NCI-H446 (cell line): ENCODE data around the gene NAA38.

Experiments used
- DNase-seq, 2 experiments: peaks; one replicate each; lab custom pipeline; 2025; lab: John Stamatoyannopoulos, UW

NAA38 gene

DNA sequence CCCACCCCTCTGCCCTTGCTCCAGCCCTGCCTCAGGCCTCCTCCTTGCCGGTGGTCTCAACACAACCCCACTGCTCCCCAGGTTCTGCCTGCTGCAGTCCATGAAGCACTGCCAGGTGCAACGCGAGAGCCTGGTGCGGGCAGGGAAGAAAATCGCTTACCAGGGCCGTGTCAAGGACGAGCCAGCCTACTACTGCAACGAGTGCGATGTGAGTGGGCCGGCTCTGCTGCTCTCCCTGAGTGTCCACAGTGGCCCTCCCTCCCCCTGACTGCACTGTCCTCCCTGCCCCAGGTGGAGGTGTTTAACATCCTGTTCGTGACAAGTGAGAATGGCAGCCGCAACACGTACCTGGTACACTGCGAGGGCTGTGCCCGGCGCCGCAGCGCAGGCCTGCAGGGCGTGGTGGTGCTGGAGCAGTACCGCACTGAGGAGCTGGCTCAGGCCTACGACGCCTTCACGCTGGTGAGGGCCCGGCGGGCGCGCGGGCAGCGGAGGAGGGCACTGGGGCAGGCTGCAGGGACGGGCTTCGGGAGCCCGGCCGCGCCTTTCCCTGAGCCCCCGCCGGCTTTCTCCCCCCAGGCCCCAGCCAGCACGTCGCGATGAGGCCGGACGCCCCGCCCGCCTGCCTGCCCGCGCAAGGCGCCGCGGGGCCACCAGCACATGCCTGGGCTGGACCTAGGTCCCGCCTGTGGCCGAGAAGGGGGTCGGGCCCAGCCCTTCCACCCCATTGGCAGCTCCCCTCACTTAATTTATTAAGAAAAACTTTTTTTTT lies 4.3 kb downstream of the NAA38 start:
- no peak for DNase-seq

DNA sequence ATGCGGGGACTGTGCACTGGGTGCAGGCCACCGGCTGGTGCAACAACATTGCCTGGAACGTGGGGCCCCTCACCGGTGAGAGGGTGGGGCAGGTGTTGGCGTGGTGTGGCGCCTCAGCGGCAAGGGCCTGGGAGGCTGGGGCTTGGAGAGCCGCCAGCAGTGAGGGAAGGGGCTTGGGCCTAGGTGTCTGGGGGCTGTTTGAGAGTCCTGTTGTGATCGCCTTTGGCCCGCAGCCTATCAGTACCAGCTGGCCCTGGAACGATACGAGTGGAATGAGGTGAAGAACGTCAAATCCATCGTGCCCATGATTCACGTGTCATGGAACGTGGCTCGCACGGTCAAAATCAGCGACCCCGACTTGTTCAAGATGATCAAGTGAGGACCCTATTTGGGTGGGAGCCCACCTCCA lies 5.1 kb downstream of the NAA38 start:
- DNase-seq = no peak

DNA sequence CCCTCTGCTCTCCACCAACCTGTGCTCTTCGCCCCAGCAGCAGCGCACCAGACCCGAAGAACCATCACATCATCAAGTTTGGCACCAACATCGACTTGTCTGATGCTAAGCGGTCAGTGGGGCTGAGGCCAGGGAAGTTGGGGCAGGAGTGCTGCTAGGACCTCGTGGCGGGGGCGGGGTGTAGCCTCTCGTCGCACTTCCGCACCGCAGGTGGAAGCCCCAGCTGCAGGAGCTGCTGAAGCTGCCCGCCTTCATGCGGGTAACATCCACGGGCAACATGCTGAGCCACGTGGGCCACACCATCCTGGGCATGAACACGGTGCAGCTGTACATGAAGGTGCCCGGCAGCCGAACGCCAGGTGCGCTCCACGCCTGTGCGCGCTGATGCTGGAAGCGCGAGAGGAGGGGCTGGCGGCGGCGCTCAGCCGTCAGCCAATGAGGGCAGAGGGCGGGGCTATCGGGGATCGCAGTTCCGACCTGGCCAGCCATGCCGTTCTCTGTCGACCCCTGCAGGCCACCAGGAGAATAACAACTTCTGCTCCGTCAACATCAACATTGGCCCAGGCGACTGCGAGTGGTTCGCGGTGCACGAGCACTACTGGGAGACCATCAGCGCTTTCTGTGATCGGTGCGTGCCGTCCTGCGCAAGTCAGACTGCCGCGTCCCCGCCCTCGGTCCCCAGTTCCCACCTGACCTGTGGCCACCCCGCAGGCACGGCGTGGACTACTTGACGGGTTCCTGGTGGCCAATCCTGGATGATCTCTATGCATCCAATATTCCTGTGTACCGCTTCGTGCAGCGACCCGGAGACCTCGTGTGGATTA lies 5.7 kb downstream of the NAA38 start:
- peak in 1 of 2 experiments; percentile 28 for DNase-seq

DNA sequence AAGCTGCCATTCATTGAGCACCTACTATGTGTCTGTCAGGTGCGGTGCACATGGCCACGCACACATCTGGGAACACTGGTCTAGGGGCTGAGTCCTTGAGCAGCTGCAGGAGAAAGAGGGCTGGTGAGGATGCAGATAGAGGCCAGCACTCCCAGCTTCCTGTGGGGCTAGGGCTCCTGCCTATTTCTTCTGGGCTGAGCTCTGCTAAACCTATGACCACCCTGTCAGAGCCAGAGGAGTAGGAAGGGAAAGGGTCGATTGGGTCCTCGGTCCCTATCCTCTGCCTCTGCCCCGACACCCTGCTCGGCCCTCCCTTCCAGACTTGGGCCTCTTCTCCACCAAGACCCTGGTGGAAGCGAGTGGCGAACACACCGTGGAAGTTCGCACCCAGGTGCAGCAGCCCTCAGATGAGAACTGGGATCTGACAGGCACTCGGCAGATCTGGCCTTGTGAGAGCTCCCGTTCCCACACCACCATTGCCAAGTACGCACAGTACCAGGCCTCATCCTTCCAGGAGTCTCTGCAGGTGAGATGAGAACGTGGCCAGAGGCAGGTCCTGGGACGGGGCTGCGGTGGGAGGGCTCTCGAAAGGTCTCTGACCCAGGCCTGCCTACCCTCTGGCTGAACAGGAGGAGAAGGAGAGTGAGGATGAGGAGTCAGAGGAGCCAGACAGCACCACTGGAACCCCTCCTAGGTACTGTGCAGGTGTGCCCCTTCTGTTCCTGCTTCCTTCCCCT lies 6.5 kb downstream of the NAA38 start:
- no peak for DNase-seq

DNA sequence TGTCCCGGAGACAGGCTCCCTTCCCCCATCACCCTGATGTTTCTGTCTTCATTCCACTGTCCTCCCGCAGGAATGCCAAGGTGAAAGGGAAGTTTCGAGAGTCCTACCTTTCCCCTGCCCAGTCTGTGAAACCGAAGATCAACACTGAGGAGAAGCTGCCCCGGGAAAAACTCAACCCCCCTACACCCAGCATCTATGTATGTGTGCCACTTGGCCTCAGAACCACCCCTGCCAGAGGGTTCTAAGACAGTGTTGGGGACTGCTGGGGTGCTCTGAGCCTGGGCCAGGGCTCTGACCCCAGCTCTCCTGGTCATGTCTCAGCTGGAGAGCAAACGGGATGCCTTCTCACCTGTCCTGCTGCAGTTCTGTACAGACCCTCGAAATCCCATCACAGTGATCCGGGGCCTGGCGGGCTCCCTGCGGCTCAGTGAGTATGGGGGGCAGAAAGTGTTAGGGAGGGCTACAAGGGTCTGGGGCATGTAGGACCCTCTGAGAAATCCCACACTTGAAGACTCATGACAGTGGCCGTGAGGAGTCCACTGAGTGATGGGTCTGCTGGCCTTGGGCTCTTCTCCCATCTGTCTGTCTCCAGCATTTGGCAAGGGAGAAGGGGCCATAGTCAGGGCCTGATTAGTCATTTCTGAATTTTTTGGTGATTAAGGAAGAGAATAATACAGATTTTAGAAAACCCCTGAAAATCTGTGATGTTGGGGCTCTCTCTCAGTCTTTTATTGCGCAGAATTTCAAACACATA lies 7.4 kb downstream of the NAA38 start:
- DNase-seq = no peak

DNA sequence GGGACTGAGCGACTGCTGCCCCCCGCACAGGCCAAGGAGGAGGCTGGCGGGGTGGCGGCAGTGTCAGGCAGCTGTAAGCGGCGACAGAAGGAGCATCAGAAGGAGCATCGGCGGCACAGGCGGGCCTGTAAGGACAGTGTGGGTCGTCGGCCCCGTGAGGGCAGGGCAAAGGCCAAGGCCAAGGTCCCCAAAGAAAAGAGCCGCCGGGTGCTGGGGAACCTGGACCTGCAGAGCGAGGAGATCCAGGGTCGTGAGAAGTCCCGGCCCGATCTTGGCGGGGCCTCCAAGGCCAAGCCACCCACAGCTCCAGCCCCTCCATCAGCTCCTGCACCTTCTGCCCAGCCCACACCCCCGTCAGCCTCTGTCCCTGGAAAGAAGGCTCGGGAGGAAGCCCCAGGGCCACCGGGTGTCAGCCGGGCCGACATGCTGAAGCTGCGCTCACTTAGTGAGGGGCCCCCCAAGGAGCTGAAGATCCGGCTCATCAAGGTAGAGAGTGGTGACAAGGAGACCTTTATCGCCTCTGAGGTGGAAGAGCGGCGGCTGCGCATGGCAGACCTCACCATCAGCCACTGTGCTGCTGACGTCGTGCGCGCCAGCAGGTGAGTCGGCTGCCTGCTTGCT lies 8.1 kb downstream of the NAA38 start:
- DNase-seq = no peak

DNA sequence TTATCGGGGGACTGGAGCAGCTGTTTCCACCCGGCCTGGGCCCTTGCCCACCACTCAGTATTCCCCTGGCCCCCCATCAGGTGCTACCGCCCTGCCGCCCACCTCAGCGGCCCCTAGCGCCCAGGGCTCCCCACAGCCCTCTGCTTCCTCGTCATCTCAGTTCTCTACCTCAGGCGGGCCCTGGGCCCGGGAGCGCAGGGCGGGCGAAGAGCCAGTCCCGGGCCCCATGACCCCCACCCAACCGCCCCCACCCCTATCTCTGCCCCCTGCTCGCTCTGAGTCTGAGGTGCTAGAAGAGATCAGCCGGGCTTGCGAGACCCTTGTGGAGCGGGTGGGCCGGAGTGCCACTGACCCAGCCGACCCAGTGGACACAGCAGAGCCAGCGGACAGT lies 8.6 kb downstream of the NAA38 start:
- DNase-seq = no peak

DNA sequence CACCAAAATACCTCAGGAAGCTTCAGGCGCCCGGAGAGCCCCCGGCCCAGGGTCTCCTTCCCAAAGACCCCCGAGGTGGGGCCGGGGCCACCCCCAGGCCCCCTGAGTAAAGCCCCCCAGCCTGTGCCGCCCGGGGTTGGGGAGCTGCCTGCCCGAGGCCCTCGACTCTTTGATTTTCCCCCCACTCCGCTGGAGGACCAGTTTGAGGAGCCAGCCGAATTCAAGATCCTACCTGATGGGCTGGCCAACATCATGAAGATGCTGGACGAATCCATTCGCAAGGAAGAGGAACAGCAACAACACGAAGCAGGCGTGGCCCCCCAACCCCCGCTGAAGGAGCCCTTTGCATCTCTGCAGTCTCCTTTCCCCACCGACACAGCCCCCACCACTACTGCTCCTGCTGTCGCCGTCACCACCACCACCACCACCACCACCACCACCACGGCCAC lies 9.2 kb downstream of the NAA38 start:
- no peak for DNase-seq

DNA sequence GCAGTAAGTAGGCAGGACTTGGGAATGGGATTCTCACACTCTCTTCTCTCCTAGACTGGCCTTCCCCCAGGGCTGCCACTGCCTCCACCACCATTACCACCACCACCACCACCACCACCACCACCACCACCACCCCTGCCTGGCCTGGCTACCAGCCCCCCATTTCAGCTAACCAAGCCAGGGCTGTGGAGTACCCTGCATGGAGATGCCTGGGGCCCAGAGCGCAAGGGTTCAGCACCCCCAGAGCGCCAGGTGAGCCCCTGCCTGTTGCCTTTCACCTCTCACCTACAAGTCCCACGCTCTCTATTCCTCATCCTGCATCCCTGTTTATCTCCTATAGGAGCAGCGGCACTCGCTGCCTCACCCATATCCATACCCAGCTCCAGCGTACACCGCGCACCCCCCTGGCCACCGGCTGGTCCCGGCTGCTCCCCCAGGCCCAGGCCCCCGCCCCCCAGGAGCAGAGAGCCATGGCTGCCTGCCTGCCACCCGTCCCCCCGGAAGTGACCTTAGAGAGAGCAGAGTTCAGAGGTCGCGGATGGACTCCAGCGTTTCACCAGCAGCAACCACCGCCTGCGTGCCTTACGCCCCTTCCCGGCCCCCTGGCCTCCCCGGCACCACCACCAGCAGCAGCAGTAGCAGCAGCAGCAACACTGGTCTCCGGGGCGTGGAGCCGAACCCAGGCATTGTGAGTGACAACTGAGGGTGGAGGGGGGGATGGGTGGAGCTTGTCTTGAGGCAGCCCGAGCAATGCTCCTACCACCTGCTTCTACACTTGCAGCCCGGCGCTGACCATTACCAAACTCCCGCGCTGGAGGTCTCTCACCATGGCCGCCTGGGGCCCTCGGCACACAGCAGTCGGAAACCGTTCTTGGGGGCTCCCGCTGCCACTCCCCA lies 10.3 kb downstream of the NAA38 start:
- DNase-seq = no peak

DNA sequence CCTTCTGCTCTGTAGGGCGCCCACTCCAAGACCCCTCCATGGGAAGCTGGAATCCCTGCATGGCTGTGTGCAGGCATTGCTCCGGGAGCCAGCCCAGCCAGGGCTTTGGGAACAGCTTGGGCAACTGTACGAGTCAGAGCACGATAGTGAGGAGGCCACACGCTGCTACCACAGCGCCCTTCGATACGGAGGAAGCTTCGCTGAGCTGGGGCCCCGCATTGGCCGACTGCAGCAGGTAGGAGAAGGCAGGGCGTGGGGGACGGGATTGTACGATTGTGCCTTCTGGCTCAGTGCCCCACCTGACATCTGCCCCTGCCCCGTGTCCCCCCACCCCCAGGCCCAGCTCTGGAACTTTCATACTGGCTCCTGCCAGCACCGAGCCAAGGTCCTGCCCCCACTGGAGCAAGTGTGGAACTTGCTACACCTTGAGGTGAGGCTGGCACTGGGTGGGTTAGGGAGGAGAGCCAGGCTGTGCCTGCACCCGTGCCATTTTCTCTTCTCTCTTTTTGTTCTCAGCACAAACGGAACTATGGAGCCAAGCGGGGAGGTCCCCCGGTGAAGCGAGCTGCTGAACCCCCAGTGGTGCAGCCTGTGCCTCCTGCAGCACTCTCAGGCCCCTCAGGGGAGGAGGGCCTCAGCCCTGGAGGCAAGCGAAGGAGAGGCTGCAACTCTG lies 11.2 kb downstream of the NAA38 start:
- DNase-seq = no peak

DNA sequence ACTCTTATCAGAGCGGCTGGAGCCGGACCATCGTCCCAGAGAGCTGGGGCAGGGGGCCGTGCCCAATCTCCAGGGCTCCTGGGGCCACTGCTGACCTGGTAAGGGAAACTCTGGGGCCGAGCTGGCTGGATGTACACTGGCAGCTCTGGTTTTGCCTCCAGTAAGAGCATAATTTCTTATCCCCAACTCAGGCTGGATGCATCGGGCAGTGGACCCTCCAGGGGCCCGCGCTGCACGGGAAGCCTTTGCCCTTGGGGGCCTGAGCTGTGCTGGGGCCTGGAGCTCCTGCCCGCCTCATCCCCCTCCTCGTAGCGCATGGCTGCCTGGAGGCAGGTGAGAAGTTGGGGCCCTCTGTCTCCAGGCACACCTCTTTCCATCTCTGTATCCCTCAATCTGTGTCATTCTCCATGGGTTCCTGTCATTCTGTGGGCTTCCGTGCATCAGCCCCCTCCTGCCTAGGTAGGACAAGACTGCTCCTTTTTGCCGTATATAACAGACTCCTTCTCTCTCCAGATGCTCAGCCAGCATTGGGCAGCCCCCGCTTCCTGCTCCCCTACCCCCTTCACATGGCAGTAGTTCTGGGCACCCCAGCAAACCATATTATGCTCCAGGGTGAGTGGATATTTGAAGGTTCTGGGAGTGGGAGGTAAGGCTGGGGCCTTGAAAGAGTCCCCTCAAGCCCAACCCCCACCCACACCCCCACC lies 11.8 kb downstream of the NAA38 start:
- no peak for DNase-seq

DNA sequence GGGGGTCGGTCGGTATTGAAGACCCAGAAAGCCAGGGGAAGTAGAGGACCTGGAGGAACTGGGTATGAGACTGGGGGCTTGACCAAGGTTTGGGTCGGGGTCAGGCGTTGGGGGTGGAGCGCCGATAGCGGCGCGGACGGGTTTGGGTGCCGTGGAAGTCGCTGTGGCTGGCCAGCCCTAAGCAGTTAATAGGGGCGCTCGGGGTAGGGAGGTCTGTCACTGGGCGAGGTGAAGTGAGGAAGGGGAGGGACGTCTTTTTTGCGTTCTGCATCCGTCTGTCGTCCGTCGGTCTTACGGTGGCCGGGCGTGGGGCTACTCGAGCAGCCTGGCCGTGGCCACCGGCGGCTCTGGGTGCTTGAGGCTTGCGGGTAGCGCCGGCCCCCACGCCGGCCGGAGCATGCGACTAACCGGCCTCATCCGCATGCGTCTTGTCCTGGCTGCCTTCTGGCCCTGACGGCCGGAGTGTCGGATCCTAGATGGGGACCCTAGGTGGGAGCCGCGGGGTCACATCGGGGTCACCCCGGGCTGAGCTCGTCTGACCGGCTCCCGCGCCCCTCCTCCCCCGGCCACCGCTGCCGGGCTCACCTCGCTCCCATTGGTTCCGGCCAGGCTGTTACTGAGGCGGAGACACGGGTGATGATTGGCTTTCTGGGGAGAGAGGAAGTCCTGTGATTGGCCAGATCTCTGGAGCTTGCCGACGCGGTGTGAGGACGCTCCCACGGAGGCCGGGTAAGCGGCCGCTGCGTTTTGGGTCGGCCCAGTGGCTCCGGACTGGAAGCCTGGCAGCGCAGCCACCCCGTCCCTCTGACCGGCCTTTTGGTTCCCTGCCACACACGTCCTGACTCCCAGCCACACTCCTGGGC lies 12.8 kb downstream of the NAA38 start:
- DNase-seq = peak; percentile 86 to 91

DNA sequence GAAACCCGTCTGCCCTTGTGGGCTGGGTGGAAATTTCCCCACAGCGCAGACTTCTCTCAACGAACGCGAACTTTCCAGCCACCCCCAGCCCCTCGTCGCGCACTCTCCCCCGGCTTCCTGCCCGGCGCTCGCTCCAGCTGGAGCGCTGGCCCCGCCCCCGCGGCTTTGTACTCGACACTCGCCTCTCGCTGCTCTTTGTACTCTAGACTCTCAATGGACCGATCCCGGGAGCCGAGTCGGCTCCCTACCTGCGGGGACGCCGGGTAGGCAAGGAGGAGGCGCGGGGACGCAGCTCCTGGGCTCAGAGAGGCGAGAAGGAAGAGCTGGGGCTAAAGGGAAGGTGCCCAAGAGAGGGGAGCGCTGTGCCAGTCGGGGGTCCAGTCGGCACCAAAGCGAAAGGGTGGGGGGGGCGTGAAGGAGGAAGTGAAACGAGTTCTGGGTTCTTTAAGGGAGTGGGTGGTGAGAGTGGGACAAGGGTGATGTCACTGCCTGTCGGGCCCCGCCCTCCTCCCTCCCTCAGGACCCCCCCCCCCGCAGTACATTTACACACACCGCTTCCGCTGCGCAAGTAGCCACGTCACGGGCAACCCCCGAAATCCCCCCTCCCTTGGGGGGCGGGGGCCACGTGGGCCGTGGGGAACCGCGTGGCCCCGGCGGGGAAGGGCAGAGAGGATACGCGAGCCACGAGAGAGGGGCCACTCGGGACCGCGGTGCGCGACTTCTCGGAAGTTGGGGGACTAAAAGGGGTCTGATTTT lies 13.6 kb downstream of the NAA38 start:
- peak in 1 of 2 experiments; percentile 79 for DNase-seq

DNA sequence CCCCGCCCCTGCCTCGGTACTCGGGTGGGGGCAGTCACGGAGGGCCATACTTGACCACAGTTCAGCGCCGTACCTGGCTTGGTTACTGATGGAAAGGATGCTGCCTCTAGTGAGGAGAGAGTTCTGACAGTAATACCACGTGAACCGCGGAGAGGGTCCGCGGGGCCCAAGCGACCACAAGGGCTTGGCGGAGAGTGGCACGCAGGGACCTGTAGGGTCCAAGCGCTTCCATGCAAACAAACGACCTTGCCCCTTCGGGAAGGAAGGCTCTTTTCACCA lies 14.2 kb downstream of the NAA38 start:
- DNase-seq = no peak

DNA sequence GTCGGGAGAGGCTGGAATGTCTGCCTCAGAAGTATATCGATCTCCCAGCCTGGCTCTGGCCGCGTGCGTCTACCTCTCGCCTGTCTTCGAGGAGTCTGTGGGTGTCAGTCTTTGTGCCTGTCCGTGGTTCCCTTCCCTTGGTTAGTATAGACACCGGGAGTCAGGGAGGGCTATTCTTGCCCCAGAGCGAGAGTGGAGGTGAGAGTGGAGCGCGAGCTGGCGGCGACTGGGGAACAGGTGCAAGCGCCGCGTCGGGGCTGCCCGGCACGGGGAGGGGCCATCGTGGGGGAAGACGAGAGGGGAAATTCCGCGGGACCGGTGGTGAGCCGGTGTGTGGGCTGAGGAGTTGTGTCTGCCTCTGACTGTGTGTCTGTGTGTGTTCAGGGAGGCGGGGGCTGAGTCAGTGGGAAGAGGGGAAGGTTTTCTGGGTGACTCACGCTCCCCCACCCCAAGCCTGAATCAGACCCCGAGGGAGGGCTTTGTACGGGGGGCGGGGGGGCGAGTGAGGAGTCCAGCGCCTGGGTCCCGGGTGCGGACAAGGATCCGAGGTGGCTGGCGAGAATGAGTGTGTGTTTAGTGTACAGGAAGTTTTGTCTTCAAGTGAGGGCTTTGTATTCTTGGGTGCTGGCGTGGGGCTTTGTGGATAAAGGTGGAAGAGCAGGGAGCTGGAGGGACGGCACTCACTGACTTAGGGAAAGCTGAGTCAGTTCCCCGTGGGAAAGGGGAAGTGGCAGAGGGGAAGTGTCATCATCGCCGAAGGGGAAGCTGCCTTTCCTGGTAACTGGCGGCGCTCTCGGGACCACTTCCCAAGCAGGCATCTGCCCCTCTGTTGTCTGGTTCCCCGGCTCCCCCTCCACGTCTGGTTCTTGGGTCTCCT lies 14.7 kb downstream of the NAA38 start:
- peak in 1 of 2 experiments; percentile 55 for DNase-seq

DNA sequence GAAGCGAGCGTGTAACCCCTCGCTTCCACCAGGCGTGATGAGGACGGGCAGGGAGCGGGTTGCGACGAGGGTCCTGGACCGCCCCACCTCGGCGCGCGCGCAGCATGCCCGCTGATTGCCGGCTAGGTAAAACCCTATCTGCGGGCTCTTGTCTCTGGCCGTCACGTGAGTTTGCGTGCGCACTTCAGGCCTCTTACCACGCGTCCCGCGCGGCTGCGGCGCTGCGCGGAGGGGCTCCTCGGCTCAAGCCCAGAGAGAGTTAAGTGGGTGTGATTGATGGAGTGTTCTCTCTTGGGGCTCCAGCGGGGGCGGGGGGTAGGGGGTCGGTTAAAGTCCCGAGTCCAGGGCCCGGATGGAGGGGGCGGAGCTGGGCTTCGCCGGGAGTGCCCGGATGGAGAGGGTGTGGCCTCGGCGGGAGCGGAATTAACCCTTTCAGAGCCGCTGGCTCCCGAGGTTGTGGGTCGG lies 15.4 kb downstream of the NAA38 start:
- peak; percentile 75 to 94 for DNase-seq
